ENCODE measurements around the gene ERF. TPM values are rescaled to one million over a fixed set of nuclear protein-coding genes. Genes with fewer than 3 reads are reported as not detected.

Gene ERF
- total and polyA plus RNA-seq, 4 donors, result 8.7 to 21.0 (median 13.8) TPM

GRCh38 chr19:42200116-42200715 is 54.7 kb downstream of the ERF start:
- Histone ChIP-seq H3K27me3 (ENCODE audit: control insufficient read depth in 4 of 4, insufficient read depth in 4 of 4, low read length in 3 of 4) (no peaks in the 10 kb centered on the region), H3K9me3 (ENCODE audit: control insufficient read depth in 4 of 4, low read length in 3 of 4) (no peaks in the 10 kb centered on the region), H3K9ac (ENCODE audit: low read depth in 1 of 2, low read length in 2 of 2) (no peak overlapping the region), H3K4me1 (ENCODE audit: control insufficient read depth in 4 of 4, insufficient read depth in 4 of 4, low read length in 3 of 4) (peaks cover 0 to 10% (median 0%) of the 10 kb centered on the region in 4 donors), H3K36me3 (ENCODE audit: control insufficient read depth in 4 of 4, insufficient read depth in 3 of 4, low read depth in 1 of 4, low read length in 3 of 4) (peaks cover 12 to 50% (median 39%) of the 10 kb centered on the region in 4 donors), H3K4me3 (ENCODE audit: low read depth in 1 of 3, low read length in 3 of 3) (no peak overlapping the region), H3K27ac (ENCODE audit: low read depth in 1 of 2, low read length in 2 of 2) (peak overlapping the region; percentile 66)
- 93% methylated on average over 5 of the region's 5 CpGs for WGBS
- DNase-seq (ENCODE audit: low spot score), result no peak
- TF ChIP-seq TAF1 (conservative IDR thresholded peaks at IDR 0.05) (no peak), NR2F2 (IDR thresholded peaks at IDR 0.05) (no peak), FOXA1 (IDR thresholded peaks at IDR 0.05) (no peak), REST (IDR thresholded peaks at IDR 0.05) (no peak), ATF3 (IDR thresholded peaks at IDR 0.05) (no peak), HNF4A (conservative IDR thresholded peaks at IDR 0.05) (no peak), YY1 (IDR thresholded peaks at IDR 0.05) (no peak), RXRA (IDR thresholded peaks at IDR 0.05) (no peak)

- WGBS, result 86% methylated on average over 32 of the region's 32 CpGs
- Histone ChIP-seq H3K4me1 (ENCODE audit: control insufficient read depth in 4 of 4, insufficient read depth in 4 of 4, low read length in 3 of 4) (peaks cover 0 to 10% (median 0%) of the 10 kb centered on the region in 4 donors), H3K27me3 (ENCODE audit: control insufficient read depth in 4 of 4, insufficient read depth in 4 of 4, low read length in 3 of 4) (no peaks in the 10 kb centered on the region), H3K9me3 (ENCODE audit: control insufficient read depth in 4 of 4, low read length in 3 of 4) (no peaks in the 10 kb centered on the region), H3K4me3 (ENCODE audit: low read depth in 1 of 3, low read length in 3 of 3) (no peak overlapping the region), H3K9ac (ENCODE audit: low read depth in 1 of 2, low read length in 2 of 2) (no peak overlapping the region), H3K27ac (ENCODE audit: low read depth in 1 of 2, low read length in 2 of 2) (peak overlapping the region; percentile 66), H3K36me3 (ENCODE audit: control insufficient read depth in 4 of 4, insufficient read depth in 3 of 4, low read depth in 1 of 4, low read length in 3 of 4) (peaks cover 12 to 45% (median 35%) of the 10 kb centered on the region in 4 donors)
- TF ChIP-seq CTCF (IDR thresholded peaks at IDR 0.05; ENCODE audit: low read depth, low read length, missing input control), result no peak
- no peak for TF ChIP-seq EGR1 (IDR thresholded peaks at IDR 0.05; ENCODE audit: low read depth in 2 of 2)
- no peak for TF ChIP-seq MAX (IDR thresholded peaks at IDR 0.05)
- no peak for TF ChIP-seq NR2F2 (IDR thresholded peaks at IDR 0.05)
- TF ChIP-seq TAF1 (conservative IDR thresholded peaks at IDR 0.05), result no peak
- TF ChIP-seq RXRA (IDR thresholded peaks at IDR 0.05), result no peak
- no peak for TF ChIP-seq GABPA (IDR thresholded peaks at IDR 0.05 in 1 of 2, conservative IDR thresholded peaks at IDR 0.05 in 1 of 2)
- no peak for TF ChIP-seq ZBTB33 (IDR thresholded peaks at IDR 0.05)
- no peak for TF ChIP-seq YY1 (IDR thresholded peaks at IDR 0.05)
- TF ChIP-seq FOXA2 (IDR thresholded peaks at IDR 0.05), result no peak
- TF ChIP-seq SP1 (IDR thresholded peaks at IDR 0.05), result no peak
- peak; percentile 68 for DNase-seq (ENCODE audit: low spot score)
Measured at GRCh38 chr19:42199440-42200115, 55.4 kb downstream of the ERF start.

Measured in liver (tissue), 9 donors.